Trophoblast cell (in vitro differentiated cells and primary cell): ENCODE data around the gene CFDP1.

Source experiments
- DNase-seq, 2 donors: peaks; one replicate each; pipeline ENCODE4 v3.0.0-alpha.2; 2016
- H2AFZ ChIP-seq: 2 replicates; pipeline ENCODE4 v1.6.1; 2013; ENCODE audit warnings: low read length, moderate library complexity, mild to moderate bottlenecking; ENCODE audit not compliant: insufficient read depth, poor library complexity
- H2AK5ac ChIP-seq: 2 replicates; pipeline ENCODE4 v1.6.1; 2013; ENCODE audit warnings: mild to moderate bottlenecking, low read length
- H2BK120ac ChIP-seq: 2 replicates; pipeline ENCODE4 v1.6.1; 2013; ENCODE audit warnings: low read length, mild to moderate bottlenecking, moderate library complexity; ENCODE audit not compliant: insufficient read depth, poor library complexity
- H2BK12ac ChIP-seq: 2 replicates; pipeline ENCODE4 v1.6.1; 2013; ENCODE audit warnings: mild to moderate bottlenecking, low read length, moderate library complexity
- H2BK5ac ChIP-seq: 2 replicates; pipeline ENCODE4 v1.6.1; 2013; ENCODE audit warnings: low read length, low read depth, moderate library complexity, mild to moderate bottlenecking; ENCODE audit not compliant: poor library complexity
- H3K14ac ChIP-seq: 2 replicates; pipeline ENCODE4 v1.6.1; 2013; ENCODE audit warnings: mild to moderate bottlenecking, low read length
- H3K18ac ChIP-seq: 2 replicates; pipeline ENCODE4 v1.6.1; 2013; ENCODE audit warnings: mild to moderate bottlenecking, low read length
- H3K23ac ChIP-seq: 2 replicates; pipeline ENCODE4 v1.6.1; 2013; ENCODE audit warnings: low read length
- H3K27ac ChIP-seq: 2 replicates; pipeline ENCODE4 v1.5.1; 2013; ENCODE audit warnings: low read depth, mild to moderate bottlenecking, inconsistent platforms, low read length, moderate library complexity
- H3K27me3 ChIP-seq: 2 replicates; pipeline ENCODE4 v1.6.1; 2013; ENCODE audit warnings: inconsistent platforms, mild to moderate bottlenecking, low read length, moderate library complexity; ENCODE audit not compliant: insufficient read depth
- H3K36me3 ChIP-seq, 2 experiments: 1 replicate in 1 of 2; 2 replicates in 1 of 2; pipeline ENCODE4 v1.6.1; 2013; ENCODE audit warnings: low read length in 2 of 2, mild to moderate bottlenecking in 2 of 2, moderate library complexity in 1 of 2; ENCODE audit not compliant: insufficient read depth in 2 of 2, control insufficient read depth in 1 of 2
- H3K4ac ChIP-seq: 2 replicates; pipeline ENCODE4 v1.6.1; 2013; ENCODE audit warnings: low read depth, mild to moderate bottlenecking, low read length, moderate library complexity
- H3K4me1 ChIP-seq, 2 experiments: 1 replicate in 1 of 2; 2 replicates in 1 of 2; pipeline ENCODE4 v1.6.1; 2013; ENCODE audit warnings: low read length in 2 of 2, mild to moderate bottlenecking in 2 of 2, moderate library complexity in 1 of 2; ENCODE audit not compliant: insufficient read depth in 2 of 2, control insufficient read depth in 1 of 2
- H3K4me2 ChIP-seq: 2 replicates; pipeline ENCODE4 v1.6.1; 2013; ENCODE audit warnings: inconsistent platforms, mild to moderate bottlenecking, low read length, moderate library complexity
- H3K4me3 ChIP-seq: 2 replicates; pipeline ENCODE4 v1.5.1; 2013; ENCODE audit warnings: mild to moderate bottlenecking, low read depth, low read length, inconsistent platforms
- H3K79me1 ChIP-seq: one replicate; pipeline ENCODE4 v1.6.1; 2013; ENCODE audit warnings: low read length
- H3K79me2 ChIP-seq: 2 replicates; pipeline ENCODE4 v1.6.1; 2013; ENCODE audit warnings: low read length, mild to moderate bottlenecking; ENCODE audit not compliant: control insufficient read depth, insufficient read depth, poor library complexity
- H3K9ac ChIP-seq: 2 replicates; pipeline ENCODE4 v1.6.1; 2013; ENCODE audit warnings: mild to moderate bottlenecking, low read length
- H3K9me3 ChIP-seq: 2 replicates; pipeline ENCODE4 v1.6.1; 2013; ENCODE audit warnings: low read depth, mild to moderate bottlenecking, control low read depth, inconsistent platforms, low read length; ENCODE audit not compliant: insufficient read depth
- H4K12ac ChIP-seq: 2 replicates; pipeline ENCODE4 v1.6.1; 2013; ENCODE audit warnings: low read depth, mild to moderate bottlenecking, low read length, moderate library complexity
- H4K8ac ChIP-seq: 2 replicates; pipeline ENCODE4 v1.6.1; 2013; ENCODE audit warnings: low read depth, mild to moderate bottlenecking, low read length, moderate library complexity
- H4K91ac ChIP-seq: one replicate; pipeline ENCODE4 v1.6.1; 2013; ENCODE audit warnings: low read depth, mild to moderate bottlenecking, low read length, moderate library complexity
- WGBS: extraction: QIAGEN DNeasy Blood & Tissue Kit; methylation state at CpG from one replicate; pipeline ENCODE4 v1.1.7; 2013; ENCODE audit warnings: missing lambda C conversion rate; ENCODE audit not compliant: insufficient read length, insufficient coverage; ENCODE audit errors: extremely low coverage; 5-methylcytosine and 5-hydroxymethylcytosine counted together

Gene CFDP1

DNA sequence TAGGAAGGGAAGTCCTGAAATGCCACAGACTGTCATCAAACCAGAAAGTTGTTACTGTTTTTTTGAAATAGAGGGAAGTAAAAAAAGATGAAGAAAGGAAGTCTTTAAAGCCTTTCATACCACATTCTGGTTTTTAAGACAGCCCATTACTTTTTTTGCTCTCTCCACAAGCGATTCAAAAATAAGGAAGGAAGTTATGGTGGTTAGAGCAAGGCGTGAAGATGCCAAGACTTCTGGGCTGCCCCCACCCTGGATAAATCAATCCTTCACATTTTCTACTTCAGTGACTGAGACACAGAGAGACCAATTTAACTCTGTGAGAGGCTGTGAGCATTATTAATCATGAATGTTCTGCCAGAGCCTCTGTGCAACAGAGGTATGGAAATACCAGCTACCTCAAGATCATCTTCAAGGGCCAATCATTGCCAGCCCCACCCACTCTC, 99.6 kb downstream of the CFDP1 start:
- Histone ChIP-seq H3K4ac (no peak overlapping the region), H2BK12ac (no peak overlapping the region), H3K4me2 (no peak overlapping the region), H3K14ac (no peak overlapping the region), H3K27me3 (no peaks in the 10 kb centered on the region), H3K18ac (no peak overlapping the region), H3K79me2 (no peaks in the 10 kb centered on the region), H3K4me3 (no peak overlapping the region), H4K8ac (no peak overlapping the region), H2BK5ac (no peak overlapping the region), H3K9me3 (no peaks in the 10 kb centered on the region), H2AK5ac (no peak overlapping the region), H2AFZ (no peak overlapping the region), H3K9ac (no peak overlapping the region), H4K91ac (no peak overlapping the region), H3K79me1 (peaks cover 2% of the 10 kb centered on the region), H4K12ac (no peak overlapping the region), H2BK120ac (no peak overlapping the region), H3K23ac (no peak overlapping the region), H3K36me3 (no peaks in the 10 kb centered on the region), H3K27ac (no peak overlapping the region), H3K4me1 (peaks cover 0 to 6% of the 10 kb centered on the region in 2 experiments)
- no peak for DNase-seq
- no CpG with 5 or more reads among the region's 2 CpGs for WGBS

DNA sequence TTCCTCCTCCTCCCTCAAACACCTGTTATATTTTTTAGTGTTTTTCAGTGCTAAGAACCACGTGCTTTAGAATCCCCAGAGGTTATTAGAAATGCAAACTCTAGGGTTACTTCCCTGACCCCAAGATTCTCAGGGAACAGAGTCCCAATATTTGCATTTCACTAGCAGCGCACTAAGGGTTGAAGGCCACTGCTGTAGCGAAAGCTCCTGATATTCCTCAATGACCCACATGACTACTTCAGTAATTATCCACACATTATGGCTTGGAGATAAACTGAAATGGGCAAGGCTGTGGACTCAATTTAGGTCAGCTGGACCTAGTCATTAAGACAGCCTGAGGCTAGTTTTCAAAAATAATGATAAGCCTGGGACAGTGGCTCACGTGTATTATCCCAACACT, 103.4 kb downstream of the CFDP1 start:
- Histone ChIP-seq H3K79me1 (no peaks in the 10 kb centered on the region), H3K4me3 (no peak overlapping the region), H3K27me3 (no peaks in the 10 kb centered on the region), H2AK5ac (no peak overlapping the region), H2BK12ac (no peak overlapping the region), H3K9ac (no peak overlapping the region), H3K23ac (no peak overlapping the region), H3K9me3 (no peaks in the 10 kb centered on the region), H2AFZ (no peak overlapping the region), H3K27ac (no peak overlapping the region), H3K4me1 (peaks cover 0 to 3% of the 10 kb centered on the region in 2 experiments), H2BK5ac (no peak overlapping the region), H4K12ac (no peak overlapping the region), H3K79me2 (no peaks in the 10 kb centered on the region), H3K36me3 (no peaks in the 10 kb centered on the region), H2BK120ac (no peak overlapping the region), H3K14ac (no peak overlapping the region), H3K18ac (no peak overlapping the region), H3K4me2 (no peak overlapping the region), H4K91ac (no peak overlapping the region), H4K8ac (no peak overlapping the region), H3K4ac (no peak overlapping the region)
- DNase-seq, result no peak
- no CpG with 5 or more reads among the region's 4 CpGs for WGBS

DNA sequence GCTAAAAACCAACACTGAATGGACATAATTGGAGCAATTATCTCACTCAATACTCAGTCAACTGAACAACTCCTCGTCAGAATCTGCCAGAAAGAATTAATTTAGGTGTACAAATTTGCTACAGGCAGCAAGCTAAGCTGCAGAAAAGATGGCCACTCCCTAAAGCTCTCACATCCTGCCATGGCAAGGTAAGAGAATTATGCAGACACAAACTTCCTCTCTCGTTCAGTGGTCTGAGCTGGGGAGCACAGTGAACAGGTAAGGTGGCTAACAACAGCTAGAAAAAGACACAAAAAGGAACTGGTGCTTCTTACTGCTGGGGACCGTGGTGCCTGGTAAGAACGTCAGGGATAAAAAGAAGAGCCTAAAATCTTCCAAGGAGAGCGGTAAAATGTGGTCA, 107.0 kb downstream of the CFDP1 start:
- H3K4me3 ChIP-seq, result no peak overlapping the region
- H2BK120ac ChIP-seq, result no peak overlapping the region
- no peak overlapping the region for H3K9ac ChIP-seq
- no peak overlapping the region for H4K12ac ChIP-seq
- no CpG with 5 or more reads among the region's 5 CpGs for WGBS
- H2AFZ ChIP-seq, result no peak overlapping the region
- H2BK12ac ChIP-seq, result no peak overlapping the region
- no peak overlapping the region for H3K23ac ChIP-seq
- no peak overlapping the region for H2BK5ac ChIP-seq
- DNase-seq, result no peak
- H4K8ac ChIP-seq, result no peak overlapping the region
- no peaks in the 10 kb centered on the region for H3K27me3 ChIP-seq
- no peak overlapping the region for H3K27ac ChIP-seq
- H3K79me1 ChIP-seq, result peaks cover 1% of the 10 kb centered on the region
- no peaks in the 10 kb centered on the region for H3K36me3 ChIP-seq
- H3K4me1 ChIP-seq, result peaks cover 4 to 5% of the 10 kb centered on the region in 2 experiments
- H3K9me3 ChIP-seq, result no peaks in the 10 kb centered on the region
- H4K91ac ChIP-seq, result no peak overlapping the region
- H3K18ac ChIP-seq, result no peak overlapping the region
- H2AK5ac ChIP-seq, result no peak overlapping the region
- H3K14ac ChIP-seq, result no peak overlapping the region
- H3K4me2 ChIP-seq, result no peak overlapping the region
- H3K4ac ChIP-seq, result no peak overlapping the region
- H3K79me2 ChIP-seq, result no peaks in the 10 kb centered on the region

DNA sequence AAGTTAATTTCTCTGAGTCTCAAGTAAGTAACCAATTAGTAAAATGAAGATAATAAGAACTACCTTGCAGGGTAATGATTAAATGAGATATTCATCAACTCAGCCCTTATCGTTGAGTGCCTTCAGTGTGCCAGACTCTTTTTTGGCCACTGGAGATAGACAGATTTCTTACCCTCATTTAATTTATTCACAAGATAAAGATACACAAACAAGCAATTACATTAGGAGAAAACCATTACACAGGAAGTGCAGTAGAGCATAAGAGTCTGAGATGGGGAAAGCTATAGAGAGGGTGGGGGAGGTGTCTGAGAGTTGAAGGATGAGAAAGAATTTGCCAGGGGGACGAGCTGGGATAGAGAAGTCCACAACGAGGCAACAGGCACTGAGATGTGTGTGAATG, 109.4 kb downstream of the CFDP1 start:
- H3K4ac ChIP-seq, result no peak overlapping the region
- no peaks in the 10 kb centered on the region for H3K79me2 ChIP-seq
- peaks cover 3 to 5% of the 10 kb centered on the region in 2 experiments for H3K36me3 ChIP-seq
- no peak overlapping the region for H3K23ac ChIP-seq
- no peak overlapping the region for H2AK5ac ChIP-seq
- WGBS, result no CpG with 5 or more reads among the region's 3 CpGs
- H3K4me1 ChIP-seq, result peaks cover 4 to 11% of the 10 kb centered on the region in 2 experiments
- H3K18ac ChIP-seq, result no peak overlapping the region
- H4K8ac ChIP-seq, result no peak overlapping the region
- H3K14ac ChIP-seq, result no peak overlapping the region
- H3K9ac ChIP-seq, result no peak overlapping the region
- H3K4me3 ChIP-seq, result no peak overlapping the region
- peaks cover 7% of the 10 kb centered on the region for H3K79me1 ChIP-seq
- H3K27me3 ChIP-seq, result no peaks in the 10 kb centered on the region
- H3K27ac ChIP-seq, result no peak overlapping the region
- H4K12ac ChIP-seq, result no peak overlapping the region
- no peak for DNase-seq
- no peak overlapping the region for H2BK12ac ChIP-seq
- no peaks in the 10 kb centered on the region for H3K9me3 ChIP-seq
- no peak overlapping the region for H4K91ac ChIP-seq
- no peak overlapping the region for H3K4me2 ChIP-seq
- no peak overlapping the region for H2AFZ ChIP-seq
- no peak overlapping the region for H2BK5ac ChIP-seq
- H2BK120ac ChIP-seq, result no peak overlapping the region
